ENCODE results near the gene NMT2.

- TF ChIP-seq POLR2AphosphoS5 (IDR thresholded peaks at IDR 0.05; ENCODE audit: low read depth, low read length) (no peak), POLR2A (IDR thresholded peaks at IDR 0.05; ENCODE audit: low read depth, low read length) (no peak)
Observed at GRCh38 chr10:15103513-15103912, 65.0 kb downstream of the NMT2 start.
